Spleen (tissue), 7 donors: ENCODE data around the gene ATP10A.

ENCODE experiments used
- CTCF ChIP-seq, 11 experiments: fragments of 200-600 bp in 7 of 11; fragments of 450-650 bp in 4 of 11; sonication (generic) in 4 of 11; IDR thresholded peaks in 8 of 11; conservative IDR thresholded peaks in 3 of 11; 1 replicate in 7 of 11; 2 replicates in 4 of 11; pipeline versions ENCODE4 v1.4.0 to v1.8.0; 2016 to 2021; ENCODE audit warnings: antibody characterized with exemption in 11 of 11, inconsistent platforms in 4 of 11, mild to moderate bottlenecking in 1 of 11
- POLR2A ChIP-seq, 3 donors: fragments of 450-650 bp; IDR thresholded peaks; one replicate each; pipeline ENCODE4 v1.5.1; 2017; ENCODE audit warnings: antibody characterized with exemption in 3 of 3, mild to moderate bottlenecking in 1 of 3
- POLR2AphosphoS5 ChIP-seq, 3 donors: sonication (generic); formaldehyde crosslinking; IDR thresholded peaks; one replicate each; pipeline ENCODE4 v1.5.1; 2017; ENCODE audit warnings: antibody characterized with exemption in 3 of 3
- donor health status: DM: no; HTN: no; CAD: no; lungs with moderate emphysema.
- donor health status: DM: no; HTN: no; CAD: no.
- donor health status: DM: no; HTN: no; CAD: no.

- TF ChIP-seq POLR2AphosphoS5 (IDR thresholded peaks at IDR 0.05) = no peak
- no peak for TF ChIP-seq POLR2A (IDR thresholded peaks at IDR 0.05)
- TF ChIP-seq CTCF (IDR thresholded peaks at IDR 0.05 in 8 of 11, conservative IDR thresholded peaks at IDR 0.05 in 3 of 11) = no peak
Measured at GRCh38 chr15:25668236-25668795, 194.8 kb downstream of the ATP10A start.
